ENCODE data around the gene SLC24A3. TPM values are rescaled to one million over a fixed set of nuclear protein-coding genes. Genes with fewer than 3 reads are reported as not detected.

Gene SLC24A3
- total RNA-seq, 8 experiments from 2014 or later, result 0.13 to 13.3 (median 7.0) TPM

GRCh38 chr20:19423900-19424620, 211.6 kb downstream of the SLC24A3 start:
- in situ Hi-C loops (cut with MboI; ENCODE audit: low pct_unique_long_range_greater_than_20kb in 2 of 9, low sequenced_read_pairs in 9 of 9, unreplicated experiment in 9 of 9), result no loop called here
- 24 to 100% (median 73%) methylated on average over 1 to 6 of the region's 8 CpGs for WGBS, 10 experiments
- ATAC-seq (replicated peaks in 6 of 8), result no peak
- Histone ChIP-seq H3K27ac (no peak overlapping the region), H3K4me3 (no peak overlapping the region), H3K4me1 (replicated peaks in 1 of 2) (peaks cover 5 to 20% of the 10 kb centered on the region in 2 donors)

GRCh38 chr20:19426356-19426755, 213.9 kb downstream of the SLC24A3 start:
- H3K27ac ChIP-seq, result no peak overlapping the region
- peaks cover 26 to 41% of the 10 kb centered on the region in 2 donors for H3K4me1 ChIP-seq (replicated peaks in 1 of 2)
- H3K4me3 ChIP-seq, result no peak overlapping the region
- in situ Hi-C loops (cut with MboI; ENCODE audit: low pct_unique_long_range_greater_than_20kb in 2 of 9, low sequenced_read_pairs in 9 of 9, unreplicated experiment in 9 of 9), result loop anchor here in 1 of 9 experiments (25.0 kb wide), 1 partner anchor 111 kb away; no protein-coding TSS in a partner anchor
- 29 to 97% (median 67%) methylated on average over 1 to 3 of the region's 3 CpGs; no CpG with 5 or more reads in 2 of the 10 experiments for WGBS, 10 experiments
- no peak for ATAC-seq (replicated peaks in 6 of 8)

DNA sequence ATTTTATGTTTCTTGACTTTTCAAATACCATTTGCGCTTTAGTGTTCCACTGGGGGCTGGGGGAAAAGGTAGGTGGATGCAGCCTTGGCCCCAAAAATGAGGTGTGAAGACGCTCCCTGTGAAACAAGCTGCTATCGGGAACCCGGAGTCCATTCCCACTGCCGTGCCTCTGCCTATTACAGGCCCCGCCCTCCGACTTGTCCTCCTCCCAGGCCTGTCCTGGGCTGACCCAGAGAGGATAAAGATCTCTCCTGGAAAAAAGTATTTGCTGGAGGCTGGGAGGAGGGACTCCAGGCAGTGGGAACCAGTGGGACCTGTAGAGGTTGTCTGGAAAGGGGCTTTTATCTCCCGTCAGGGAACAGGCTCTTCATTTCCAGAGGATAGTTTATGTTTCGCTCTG, 215.0 kb downstream of the SLC24A3 start:
- WGBS, 10 experiments, result 64 to 100% (median 88%) methylated on average over 1 to 8 of the region's 9 CpGs; no CpG with 5 or more reads in 1 of the 10 experiments

DNA sequence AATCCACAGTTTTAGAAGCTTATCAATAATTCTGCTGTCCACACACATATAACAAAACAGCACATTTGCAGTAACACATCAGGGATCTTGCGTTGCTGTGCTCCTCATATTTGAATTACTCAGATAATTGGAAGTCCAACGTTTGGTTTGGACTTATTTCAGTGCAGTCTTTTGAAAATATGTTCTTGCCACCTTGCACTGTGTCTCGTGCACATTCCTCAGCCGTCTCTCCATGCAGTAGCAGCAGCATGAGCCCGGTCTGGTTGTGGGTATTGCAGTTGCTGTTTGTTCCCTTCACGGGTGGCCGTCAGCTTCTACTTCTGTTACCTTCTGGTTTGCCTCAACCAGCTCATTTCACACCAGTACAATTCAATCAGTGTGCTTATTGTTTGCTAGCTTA, 215.5 kb downstream of the SLC24A3 start:
- in situ Hi-C loops (cut with MboI; ENCODE audit: low pct_unique_long_range_greater_than_20kb in 2 of 9, low sequenced_read_pairs in 9 of 9, unreplicated experiment in 9 of 9), result loop anchor here in 1 of 9 experiments (25.0 kb wide), 1 partner anchor 109 kb away; no protein-coding TSS in a partner anchor
- peak overlapping the region in 1 of 2 donors; percentile 62 for H3K27ac ChIP-seq
- WGBS, 10 experiments, result 61 to 100% (median 81%) methylated on average over 1 to 7 of the region's 7 CpGs; no CpG with 5 or more reads in 4 of the 10 experiments
- H3K4me1 ChIP-seq (replicated peaks in 1 of 2), result peaks cover 25 to 55% of the 10 kb centered on the region in 2 donors
- no peak for ATAC-seq (replicated peaks in 6 of 8)
- no peak overlapping the region for H3K4me3 ChIP-seq

More for the DNA sequence above, 215.0 kb downstream of the SLC24A3 start:
- in situ Hi-C loops (cut with MboI; ENCODE audit: low pct_unique_long_range_greater_than_20kb in 2 of 9, low sequenced_read_pairs in 9 of 9, unreplicated experiment in 9 of 9), result loop anchor here in 1 of 9 experiments (25.0 kb wide), 1 partner anchor 110 kb away; no protein-coding TSS in a partner anchor
- Histone ChIP-seq H3K4me3 (no peak overlapping the region), H3K4me1 (replicated peaks in 1 of 2) (peaks cover 26 to 50% of the 10 kb centered on the region in 2 donors), H3K27ac (no peak overlapping the region)
- ATAC-seq (replicated peaks in 6 of 8), result no peak

GRCh38 chr20:19428324-19428723, 215.9 kb downstream of the SLC24A3 start:
- no peak overlapping the region for H3K4me3 ChIP-seq
- H3K27ac ChIP-seq, result peak overlapping the region in 1 of 2 donors; percentile 62
- ATAC-seq (replicated peaks in 6 of 8), result no peak
- in situ Hi-C loops (cut with MboI; ENCODE audit: low pct_unique_long_range_greater_than_20kb in 2 of 9, low sequenced_read_pairs in 9 of 9, unreplicated experiment in 9 of 9), result loop anchor here in 1 of 9 experiments (25.0 kb wide), 1 partner anchor 109 kb away; no protein-coding TSS in a partner anchor
- 17 to 94% (median 80%) methylated on average over 1 to 5 of the region's 5 CpGs; no CpG with 5 or more reads in 2 of the 10 experiments for WGBS, 10 experiments
- peaks cover 24 to 59% of the 10 kb centered on the region in 2 donors for H3K4me1 ChIP-seq (replicated peaks in 1 of 2)

DNA sequence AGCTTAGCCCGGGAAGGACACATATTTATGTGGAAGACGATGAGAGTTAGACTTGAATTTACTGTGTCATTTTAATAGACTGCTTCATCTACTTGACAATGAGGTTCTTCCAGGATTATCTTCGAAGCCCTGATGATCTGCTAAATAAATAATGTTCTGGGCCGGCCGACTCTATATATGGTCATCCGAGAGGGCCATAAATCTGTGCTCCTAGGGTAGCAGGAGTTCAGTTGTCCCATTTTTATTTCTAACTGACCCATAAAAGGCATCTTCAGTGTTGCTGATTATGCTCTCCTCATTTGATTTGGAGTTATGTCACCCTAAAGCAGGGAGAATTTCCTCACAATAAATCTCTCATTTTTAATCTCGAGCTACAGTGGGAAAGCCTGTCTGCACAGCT, 217.1 kb downstream of the SLC24A3 start:
- no peak overlapping the region for H3K4me3 ChIP-seq
- peak in 5 of 8 experiments; percentile 91 to 96 (median 95) for ATAC-seq (replicated peaks in 6 of 8)
- WGBS, 10 experiments, result 6 to 40% (median 23%) methylated on average over 1 to 6 of the region's 7 CpGs; no CpG with 5 or more reads in 1 of the 10 experiments
- H3K27ac ChIP-seq, result peak overlapping the region; percentile 64 to 79
- peaks cover 29 to 71% of the 10 kb centered on the region in 2 donors for H3K4me1 ChIP-seq (replicated peaks in 1 of 2)
- in situ Hi-C loops (cut with MboI; ENCODE audit: low pct_unique_long_range_greater_than_20kb in 2 of 9, low sequenced_read_pairs in 9 of 9, unreplicated experiment in 9 of 9), result loop anchor here in 1 of 9 experiments (25.0 kb wide), 1 partner anchor 108 kb away; no protein-coding TSS in a partner anchor

GRCh38 chr20:19430641-19431315, 218.3 kb downstream of the SLC24A3 start:
- peaks cover 29 to 72% of the 10 kb centered on the region in 2 donors for H3K4me1 ChIP-seq (replicated peaks in 1 of 2)
- WGBS, 10 experiments, result 0 to 96% (median 72%) methylated on average over 1 to 4 of the region's 5 CpGs; no CpG with 5 or more reads in 3 of the 10 experiments
- no peak overlapping the region for H3K4me3 ChIP-seq
- H3K27ac ChIP-seq, result peak overlapping the region in 1 of 2 donors; percentile 79
- in situ Hi-C loops (cut with MboI; ENCODE audit: low pct_unique_long_range_greater_than_20kb in 2 of 9, low sequenced_read_pairs in 9 of 9, unreplicated experiment in 9 of 9), result loop anchor here in 1 of 9 experiments (25.0 kb wide), 1 partner anchor 107 kb away; no protein-coding TSS in a partner anchor
- ATAC-seq (replicated peaks in 6 of 8), result no peak

DNA sequence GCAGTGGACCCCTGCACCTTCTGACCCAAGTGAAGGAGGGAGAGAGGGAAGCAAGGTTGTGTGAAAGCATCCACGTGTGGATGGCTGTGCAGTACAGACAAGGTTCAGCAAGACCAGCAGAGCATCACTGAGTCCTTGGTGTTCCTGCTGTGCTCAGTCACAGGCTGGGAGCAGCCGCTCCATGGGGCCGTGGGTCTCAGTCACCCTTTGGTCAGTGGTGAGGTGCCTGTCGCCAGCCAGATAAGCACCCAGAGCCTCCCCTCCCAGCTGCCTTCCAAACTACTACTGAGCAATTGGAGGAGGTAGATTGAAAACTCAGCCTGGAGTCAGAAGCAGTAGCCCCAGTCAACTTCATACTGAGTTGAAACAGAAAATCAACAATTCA, 218.9 kb downstream of the SLC24A3 start:
- WGBS, 10 experiments, result 0 to 95% (median 0%) methylated on average over 1 to 3 of the region's 4 CpGs; no CpG with 5 or more reads in 7 of the 10 experiments

GRCh38 chr20:19431906-19432305, 219.5 kb downstream of the SLC24A3 start:
- in situ Hi-C loops (cut with MboI; ENCODE audit: low pct_unique_long_range_greater_than_20kb in 2 of 9, low sequenced_read_pairs in 9 of 9, unreplicated experiment in 9 of 9), result loop anchor here in 1 of 9 experiments (25.0 kb wide), 1 partner anchor 105 kb away; no protein-coding TSS in a partner anchor
- Histone ChIP-seq H3K4me3 (no peak overlapping the region), H3K27ac (no peak overlapping the region), H3K4me1 (replicated peaks in 1 of 2) (peaks cover 29 to 71% of the 10 kb centered on the region in 2 donors)
- WGBS, 10 experiments, result 29 to 94% (median 75%) methylated on average over 1 to 2 of the region's 2 CpGs; no CpG with 5 or more reads in 3 of the 10 experiments
- ATAC-seq (replicated peaks in 6 of 8), result no peak

More for the DNA sequence above, 218.9 kb downstream of the SLC24A3 start:
- Histone ChIP-seq H3K4me3 (no peak overlapping the region), H3K27ac (peak overlapping the region in 1 of 2 donors; percentile 79), H3K4me1 (replicated peaks in 1 of 2) (peaks cover 29 to 72% of the 10 kb centered on the region in 2 donors)
- in situ Hi-C loops (cut with MboI; ENCODE audit: low pct_unique_long_range_greater_than_20kb in 2 of 9, low sequenced_read_pairs in 9 of 9, unreplicated experiment in 9 of 9), result loop anchor here in 1 of 9 experiments (25.0 kb wide), 1 partner anchor 106 kb away; no protein-coding TSS in a partner anchor
- no peak for ATAC-seq (replicated peaks in 6 of 8)

DNA sequence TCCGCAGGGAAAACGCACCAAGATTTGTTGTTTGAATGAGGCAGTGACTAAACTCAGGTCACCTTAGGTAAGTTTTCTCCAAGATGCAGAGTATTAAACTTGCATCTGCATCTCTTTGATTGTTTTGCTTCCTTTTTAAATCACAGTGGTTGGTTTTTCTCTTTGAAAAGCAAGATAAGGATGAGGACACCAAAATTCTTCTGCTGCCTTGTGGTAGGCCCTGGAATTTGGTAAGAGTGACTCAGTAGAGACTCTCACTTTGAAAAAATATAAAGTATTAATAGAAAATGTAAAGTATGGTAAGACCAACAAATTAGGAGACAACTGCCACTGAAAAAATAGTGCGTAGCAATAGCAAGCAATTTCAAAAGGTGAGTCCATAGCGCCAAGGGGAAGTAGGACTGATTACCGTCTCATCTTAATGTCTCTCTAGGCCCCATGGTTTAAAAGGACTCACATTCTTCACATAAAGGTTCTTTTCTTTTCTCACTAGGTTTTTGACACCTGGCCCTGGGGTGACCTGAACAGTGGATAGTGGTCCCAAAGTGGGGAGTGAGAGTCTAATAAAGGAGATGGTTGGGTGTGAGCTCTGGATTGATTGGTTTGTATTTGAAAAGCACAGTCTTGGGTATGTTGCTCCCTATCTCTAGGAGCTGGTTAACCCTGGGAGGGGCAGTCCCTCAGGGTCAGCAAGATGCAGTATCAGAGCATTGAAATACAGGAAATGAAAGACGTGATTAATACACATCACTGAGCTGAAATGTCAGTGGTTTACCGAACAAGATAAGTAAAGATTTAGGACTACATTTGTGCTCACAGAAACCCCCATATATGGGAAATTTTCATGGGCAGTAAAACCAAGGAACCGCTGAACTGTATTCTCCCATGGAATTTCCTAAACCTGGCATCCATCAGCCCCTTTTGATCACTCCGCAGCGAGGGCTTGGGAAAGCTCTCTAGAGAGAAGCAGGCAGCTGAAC, 221.2 kb downstream of the SLC24A3 start:
- in situ Hi-C loops (cut with MboI; ENCODE audit: low pct_unique_long_range_greater_than_20kb in 2 of 9, low sequenced_read_pairs in 9 of 9, unreplicated experiment in 9 of 9), result loop anchor here in 1 of 9 experiments (25.0 kb wide), 1 partner anchor 104 kb away; no protein-coding TSS in a partner anchor
- Histone ChIP-seq H3K27ac (no peak overlapping the region), H3K4me1 (replicated peaks in 1 of 2) (peaks cover 26 to 56% of the 10 kb centered on the region in 2 donors), H3K4me3 (no peak overlapping the region)
- WGBS, 10 experiments, result 45 to 100% (median 74%) methylated on average over 2 to 9 of the region's 10 CpGs
- no peak for ATAC-seq (replicated peaks in 6 of 8)

DNA sequence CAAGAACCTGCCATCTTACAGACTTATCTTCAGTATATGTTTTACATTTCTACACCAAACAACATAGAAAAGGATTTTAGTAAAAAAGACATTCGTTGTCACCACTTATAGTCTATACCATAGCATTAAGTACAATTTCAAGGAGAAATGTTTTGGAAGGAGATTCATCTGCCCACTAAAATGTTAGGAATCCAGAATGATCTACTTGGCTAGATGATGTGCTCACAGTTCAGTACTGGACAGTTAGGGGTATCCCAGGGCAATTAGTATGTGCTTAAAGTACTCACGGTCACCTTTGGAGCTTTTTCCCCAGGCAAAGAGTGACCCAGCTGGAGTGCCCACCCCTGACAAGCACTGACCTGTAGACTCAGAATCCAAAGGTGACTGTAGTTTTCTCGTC, 222.9 kb downstream of the SLC24A3 start:
- no peak overlapping the region for H3K27ac ChIP-seq
- 15 to 100% (median 52%) methylated on average over 1 to 3 of the region's 3 CpGs; no CpG with 5 or more reads in 4 of the 10 experiments for WGBS, 10 experiments
- H3K4me1 ChIP-seq (replicated peaks in 1 of 2), result peaks cover 13 to 41% of the 10 kb centered on the region in 2 donors
- no peak overlapping the region for H3K4me3 ChIP-seq
- ATAC-seq (replicated peaks in 6 of 8), result no peak
- in situ Hi-C loops (cut with MboI; ENCODE audit: low pct_unique_long_range_greater_than_20kb in 2 of 9, low sequenced_read_pairs in 9 of 9, unreplicated experiment in 9 of 9), result loop anchor here in 1 of 9 experiments (25.0 kb wide), 1 partner anchor 102 kb away; no protein-coding TSS in a partner anchor

DNA sequence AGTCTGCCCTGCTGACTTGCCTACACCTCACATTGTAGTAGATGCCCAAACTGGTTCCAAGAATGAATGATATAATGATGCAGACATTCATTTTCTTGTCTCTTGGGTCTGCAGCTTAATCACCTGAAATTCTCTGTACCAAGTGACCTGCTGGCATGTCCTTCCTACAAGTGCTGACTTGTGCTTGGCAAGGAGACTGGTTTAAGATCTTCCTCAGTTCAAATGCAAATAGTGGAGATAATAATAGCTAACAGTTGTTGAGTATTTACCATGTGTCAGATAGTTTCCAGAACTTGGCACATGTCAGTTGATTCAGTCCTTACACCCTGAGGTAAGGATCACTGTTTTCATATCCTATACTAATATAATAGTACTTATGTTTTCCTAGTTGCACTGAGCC, 223.4 kb downstream of the SLC24A3 start:
- H3K27ac ChIP-seq, result no peak overlapping the region
- no peak for ATAC-seq (replicated peaks in 6 of 8)
- H3K4me3 ChIP-seq, result no peak overlapping the region
- in situ Hi-C loops (cut with MboI; ENCODE audit: low pct_unique_long_range_greater_than_20kb in 2 of 9, low sequenced_read_pairs in 9 of 9, unreplicated experiment in 9 of 9), result loop anchor here in 1 of 9 experiments (25.0 kb wide), 1 partner anchor 101 kb away; no protein-coding TSS in a partner anchor
- peaks cover 8 to 36% of the 10 kb centered on the region in 2 donors for H3K4me1 ChIP-seq (replicated peaks in 1 of 2)

Data from motor neuron (in vitro differentiated cells).